K562 (cell line): Measurements from ENCODE around the gene PSD2. TPM values are rescaled to one million over a fixed set of nuclear protein-coding genes. Genes with fewer than 3 reads are reported as not detected.

ENCODE experiments used
- ATAC-seq: fragments of 200-7000 bp; cut with Tn5 transposase; 3 replicates; pipeline ENCODE4 v1.9.1; 2020; ENCODE audit warnings: moderate library complexity
- BruUV-seq: library from RNA; stranded (reverse); fragments of 400-500 nt; replicated peaks from 2 replicates; lab custom pipeline; 2021; lab: Mats Ljungman, UMichigan
- CTCF ChIA-PET: fragments of 300-600 bp; formaldehyde crosslinking; extraction: SDS; loops from one replicate; lab custom pipeline; 2021; ENCODE audit warnings: low intra/inter-chr PET ratio; lab: Yijun Ruan, JAX
- POLR2A ChIA-PET: fragments of 300-600, 350-650 bp; sonication (Branson Sonifier 250); formaldehyde crosslinking; extraction: SDS; loops from one replicate; lab custom pipeline; 2021; ENCODE audit warnings: antibody characterized with exemption, inconsistent platforms; lab: Yijun Ruan, JAX
- DNase-seq, 4 experiments: peaks; one replicate each; pipeline versions ENCODE4 v3.0.0 to v3.0.0-alpha.2; 2011 to 2018; ENCODE audit warnings: low spot score in 3 of 4, mixed read lengths in 3 of 4; ENCODE audit errors: extremely low read depth in 1 of 4
- FAIRE-seq: peaks from 2 replicates; lab custom pipeline; 2011; peaks lifted over from hg19 to GRCh38; lab: Jason Lieb, UNC
- H2AFZ ChIP-seq: 2 replicates; pipeline ENCODE4 v1.6.0; 2011; ENCODE audit warnings: low read depth, low read length, control low read depth, inconsistent platforms
- H3K27ac ChIP-seq: fragments of 200-600 bp; 3 replicates; pipeline ENCODE4 v1.8.0; 2011; ENCODE audit warnings: low read depth, mild to moderate bottlenecking, control low read depth, inconsistent platforms, low read length, moderate library complexity, mixed read lengths; ENCODE audit errors: extremely low read depth
- H3K27me3 ChIP-seq, 2 experiments: fragments of 300-600 bp in 1 of 2; 2 replicates in 1 of 2; 3 replicates in 1 of 2; pipeline versions ENCODE4 v1.6.0 to v1.8.0; 2011; ENCODE audit warnings: inconsistent platforms in 2 of 2, low read length in 2 of 2, mild to moderate bottlenecking in 1 of 2, mixed read lengths in 1 of 2, moderate library complexity in 1 of 2; ENCODE audit not compliant: control insufficient read depth in 2 of 2, insufficient read depth in 2 of 2
- H3K36me3 ChIP-seq: fragments of 300-600 bp; 3 replicates; pipeline ENCODE4 v1.8.0; 2011; ENCODE audit warnings: mild to moderate bottlenecking, low read length, inconsistent platforms; ENCODE audit not compliant: control insufficient read depth, insufficient read depth
- H3K4me1 ChIP-seq, 2 experiments: fragments of 200-600 bp in 1 of 2; replicated peaks in 1 of 2; 2 replicates in 1 of 2; 3 replicates in 1 of 2; pipeline versions ENCODE4 v1.5.1 to v1.8.0; 2011; ENCODE audit warnings: inconsistent platforms in 2 of 2, low read length in 2 of 2, mild to moderate bottlenecking in 1 of 2, mixed read lengths in 1 of 2, moderate library complexity in 1 of 2; ENCODE audit not compliant: control insufficient read depth in 2 of 2, insufficient read depth in 2 of 2
- H3K4me2 ChIP-seq: 2 replicates; pipeline ENCODE4 v1.6.1; 2011; ENCODE audit warnings: low read length, control low read depth, inconsistent platforms, mixed read lengths; ENCODE audit not compliant: insufficient read depth
- H3K4me3 ChIP-seq: fragments of 200-600 bp; sonication (generic), shearing (Covaris generic); 2 replicates; pipeline ENCODE4 v1.5.1; 2016; ENCODE audit warnings: control low read depth, inconsistent platforms
- H3K79me2 ChIP-seq: fragments of 200-600 bp; 3 replicates; pipeline ENCODE4 v1.8.0; 2011; ENCODE audit warnings: low read length, inconsistent platforms; ENCODE audit not compliant: control insufficient read depth, insufficient read depth
- H3K9ac ChIP-seq, 2 experiments: 2 replicates each; pipeline versions ENCODE4 v1.6.0 to v1.6.1; 2011; ENCODE audit warnings: low read depth in 2 of 2, low read length in 2 of 2, control low read depth in 1 of 2, inconsistent platforms in 1 of 2, mild to moderate bottlenecking in 1 of 2, mixed read lengths in 1 of 2; ENCODE audit not compliant: insufficient read depth in 1 of 2
- H3K9me1 ChIP-seq: one replicate; pipeline ENCODE4 v1.6.0; 2011; ENCODE audit warnings: inconsistent platforms, mild to moderate bottlenecking, low read length, moderate library complexity; ENCODE audit not compliant: control insufficient read depth, insufficient read depth
- H3K9me3 ChIP-seq: replicated peaks from 2 replicates; pipeline ENCODE4 v1.5.1; 2011; ENCODE audit warnings: low read depth, low read length, inconsistent platforms; ENCODE audit not compliant: control insufficient read depth, insufficient read depth
- H4K20me1 ChIP-seq: replicated peaks from 2 replicates; pipeline ENCODE4 v1.6.1; 2011; ENCODE audit warnings: low read length, inconsistent platforms, mixed read lengths; ENCODE audit not compliant: control insufficient read depth, insufficient read depth
- CCNT2 ChIP-seq: IDR thresholded peaks from 2 replicates; pipeline ENCODE4 v1.6.1; 2011; ENCODE audit warnings: borderline replicate concordance, low read depth, mild to moderate bottlenecking, moderate library complexity, mixed read lengths, low read length; ENCODE audit not compliant: insufficient read length; ENCODE audit errors: extremely low read depth
- CREB3 ChIP-seq: fragments of 450-650 bp; conservative IDR thresholded peaks from 2 replicates; pipeline ENCODE4 v1.6.1; 2016; ENCODE audit warnings: missing genetic modification characterization, low read depth, mild to moderate bottlenecking, missing compliant biosample characterization, moderate library complexity
- DNMT1 ChIP-seq: fragments of 450-650 bp; IDR thresholded peaks from 2 replicates; pipeline ENCODE4 v1.6.1; 2016; ENCODE audit warnings: antibody characterized with exemption, mild to moderate bottlenecking
- EP300 ChIP-seq: IDR thresholded peaks from 2 replicates; pipeline ENCODE4 v1.6.1; 2012; ENCODE audit warnings: low read length, improper control_type of control experiment
- ETV5 ChIP-seq: sonication (generic); formaldehyde crosslinking; IDR thresholded peaks from 2 replicates; pipeline ENCODE4 v1.4.0; 2020; ENCODE audit warnings: low read depth, mild to moderate bottlenecking, missing genetic modification reagents
- FOXK2 ChIP-seq, 2 experiments: fragments of 450-650 bp; IDR thresholded peaks in 1 of 2; conservative IDR thresholded peaks in 1 of 2; 2 replicates each; pipeline ENCODE4 v1.6.1; 2016; ENCODE audit warnings: low read depth in 2 of 2, mild to moderate bottlenecking in 1 of 2
- FOXM1 ChIP-seq, 2 experiments: fragments of 450-650 bp in 1 of 2; sonication (generic) in 1 of 2; formaldehyde crosslinking in 1 of 2; IDR thresholded peaks; 2 replicates each; pipeline versions ENCODE4 v1.6.1 to v1.9.0; 2017 to 2022; ENCODE audit warnings: low read depth in 2 of 2, mild to moderate bottlenecking in 2 of 2, missing genetic modification reagents in 1 of 2, moderate library complexity in 1 of 2
- ILK ChIP-seq: fragments of 450-650 bp; IDR thresholded peaks from 2 replicates; pipeline ENCODE4 v1.6.1; 2016; ENCODE audit warnings: missing genetic modification characterization, low read depth, mild to moderate bottlenecking, missing compliant biosample characterization, moderate library complexity, borderline replicate concordance
- MIER1 ChIP-seq: fragments of 450-650 bp; IDR thresholded peaks from 2 replicates; pipeline ENCODE4 v1.6.1; 2016; ENCODE audit warnings: antibody characterized with exemption, mild to moderate bottlenecking, low read depth
- NCOA4 ChIP-seq: fragments of 450-650 bp; IDR thresholded peaks from 2 replicates; pipeline ENCODE4 v1.6.1; 2018; ENCODE audit warnings: mild to moderate bottlenecking; ENCODE audit not compliant: partially characterized antibody
- PTTG1 ChIP-seq: fragments of 450-650 bp; IDR thresholded peaks from 2 replicates; pipeline ENCODE4 v1.6.1; 2016; ENCODE audit warnings: low read depth, mild to moderate bottlenecking, missing genetic modification characterization, missing compliant biosample characterization
- SMARCE1 ChIP-seq: fragments of 450-650 bp; IDR thresholded peaks from 2 replicates; pipeline ENCODE4 v1.7.1; 2016; ENCODE audit warnings: mild to moderate bottlenecking
- TCF3 ChIP-seq: sonication (generic); formaldehyde crosslinking; IDR thresholded peaks from 2 replicates; pipeline ENCODE4 v1.4.0; 2020; ENCODE audit warnings: mild to moderate bottlenecking, missing genetic modification reagents
- ZNF507 ChIP-seq: conservative IDR thresholded peaks from 2 replicates; pipeline ENCODE4 v1.6.1; 2017; ENCODE audit warnings: missing genetic modification characterization, missing compliant biosample characterization
- ZNF592 ChIP-seq: fragments of 450-650 bp; IDR thresholded peaks from 2 replicates; pipeline ENCODE4 v1.6.1; 2017; ENCODE audit warnings: antibody characterized with exemption, mild to moderate bottlenecking
- WGBS: fragments of 100-300 bp; shearing (Covaris generic); methylation state at CpG from one replicate; pipeline ENCODE4 v1.1.6; 2016; ENCODE audit warnings: low coverage, mixed read lengths; ENCODE audit not compliant: insufficient coverage; ENCODE audit errors: missing lambda C conversion rate; 5-methylcytosine and 5-hydroxymethylcytosine counted together
- in situ Hi-C: fragments of 300-500 bp; cut with MboI; formaldehyde crosslinking; loops from 4 replicates; pipeline ENCODE4 v1.15.0; 2018; ENCODE audit warnings: inconsistent platforms, mixed read lengths
- intact Hi-C: fragments of 100-400 bp; cut with micrococcal nuclease; formaldehyde crosslinking; loops from 2 replicates; pipeline ENCODE4 v1.14.2; 2022
- polyA plus RNA-seq, 8 experiments: library from polyadenylated mRNA; depleted of rRNA in 4 of 8; stranded (reverse) in 5 of 8; unstranded in 3 of 8; fragments of >200 nt; fragmentation: Nextera tagmentation in 2 of 8; fragmentation: Illumina TruSeq in 1 of 8; extraction: Ambion mirVana in 2 of 8; extraction: Trizol in 1 of 8; gene quantifications; 2 replicates each; pipeline versions ENCODE4 v1.2.1 to v1.2.3, GENCODE V29; 2011 to 2014; ENCODE audit warnings: inconsistent platforms in 1 of 8, missing spikeins in 1 of 8
- total RNA-seq, 7 experiments: library from RNA; depleted of rRNA in 6 of 7; stranded (reverse); fragments of >200 nt in 6 of 7; fragmentation: Illumina TruSeq in 2 of 7; extraction: Trizol in 2 of 7; gene quantifications; 2 replicates each; pipeline versions ENCODE4 v1.2.1 to v1.2.3, GENCODE V29; 2011 to 2021; ENCODE audit warnings: low replicate concordance in 1 of 7

PSD2 gene
- total and polyA plus RNA-seq, 9 of the 15 experiments (the other 6 are each of a cell fraction or from before 2014, with no cell fraction given) = 0.01 to 0.09 (median 0.04) TPM; not detected in 4

GRCh38 chr5:139768807-139769465, 26.7 kb upstream of the PSD2 start (continued):
- TF ChIP-seq CCNT2 (no peak), CREB3 (tag) (no peak), MIER1 (no peak)

GRCh38 chr5:139769477-139769876, 26.1 kb upstream of the PSD2 start:
- no peak overlapping the region for H3K4me3 ChIP-seq
- TF ChIP-seq EP300 (no peak), NCOA4 (no peak), TCF3 (CRISPR knock-in tag) (no peak), PTTG1 (tag) (no peak), ETV5 (CRISPR knock-in tag) (no peak), ILK (tag) (no peak), SMARCE1 (no peak), ZNF592 (no peak), FOXK2 (conservative IDR thresholded peaks at IDR 0.05 in 1 of 2, IDR thresholded peaks at IDR 0.05 in 1 of 2; ENCODE audit: low read depth in 2 of 2) (no peak), DNMT1 (no peak), ZNF507 (tag) (no peak), FOXM1 (IDR thresholded peaks at IDR 0.05; ENCODE audit: low read depth) (no peak), FOXM1 (CRISPR knock-in tag; IDR thresholded peaks at IDR 0.05; ENCODE audit: low read depth) (no peak)

More at GRCh38 chr5:139769477-139769876, 26.1 kb upstream of the PSD2 start:
- Histone ChIP-seq H4K20me1 (no peaks in the 10 kb centered on the region), H2AFZ (no peak overlapping the region), H3K4me2 (no peak overlapping the region), H3K27me3 (peaks cover 0 to 12% of the 10 kb centered on the region in 2 experiments; a peak in 1 of 5 replicates), H3K9me1 (no peaks in the 10 kb centered on the region), H3K9me3 (no peaks in the 10 kb centered on the region), H3K79me2 (no peaks in the 10 kb centered on the region), H3K36me3 (no peaks in the 10 kb centered on the region), H3K9ac (no peak overlapping the region), H3K27ac (no peak overlapping the region), H3K4me1 (peaks cover 2 to 10% of the 10 kb centered on the region in 2 experiments; a peak in 3 of 5 replicates)
- intact Hi-C loops (loop anchor here (5.0 to 10.0 kb wide), 2 partner anchors 77 to 345 kb away; no protein-coding TSS in a partner anchor), in situ Hi-C loops (loop anchor here (10.0 kb wide), 1 partner anchor 355 kb away; no protein-coding TSS in a partner anchor)
- 50% methylated on average over 3 of the region's 3 CpGs for WGBS
- CTCF ChIA-PET = no interaction called here
- ATAC-seq (no peak), FAIRE-seq (no peak), DNase-seq (no peak)
- POLR2A ChIA-PET = interaction anchor here (0.6 kb wide), 1 partner anchor 163 kb away, joined by 4 read pairs; no protein-coding TSS in a partner anchor
- no TSS peak for BruUV-seq
